ENCODE results near the gene SMPD3.
A peak's percentile ranks its signal among the peaks of the same experiment; 100 is the strongest.

SMPD3 gene

DNA sequence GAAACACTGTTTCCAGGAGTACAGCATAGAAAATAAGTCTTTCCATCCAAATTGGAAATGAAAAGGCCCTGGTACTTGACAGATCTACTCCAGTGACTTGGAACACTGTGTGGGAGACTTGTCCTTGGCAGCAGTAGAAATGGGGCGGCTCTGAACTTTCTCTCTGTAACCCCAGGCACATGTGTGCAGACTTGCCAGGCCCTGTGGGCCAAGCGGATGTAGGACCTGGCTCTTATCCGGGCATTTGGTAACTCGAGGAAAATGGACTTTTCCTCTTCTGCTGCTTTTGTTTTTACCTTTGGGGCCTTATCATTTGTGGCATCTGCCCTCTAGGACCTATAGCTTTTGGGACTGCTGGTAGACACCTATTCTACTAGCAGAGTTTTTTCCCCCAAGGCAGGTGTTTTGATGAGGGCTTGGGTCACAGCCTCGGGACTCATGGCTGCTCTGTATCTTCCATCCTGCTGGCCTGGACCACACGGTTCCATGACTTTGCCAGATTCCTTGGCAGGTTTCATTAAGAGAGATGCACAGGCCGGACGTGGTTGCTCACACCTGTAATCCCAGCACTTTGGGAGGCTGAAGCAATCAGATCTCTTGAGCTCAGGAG, 43.5 kb downstream of the SMPD3 start:
- in situ Hi-C loops (cut with HindIII; ENCODE audit: low pct_ligation_motif_present, low sequenced_read_pairs) = no loop called here
- Histone ChIP-seq H3K4me3 (ENCODE audit: low read depth, low read length) (no peak overlapping the region), H3K27me3 (replicated peaks) (no peaks in the 10 kb centered on the region), H3K36me3 (replicated peaks) (no peaks in the 10 kb centered on the region), H3K27ac (no peak overlapping the region)
- no peak for DNase-seq
- TF ChIP-seq, protein P1, sequence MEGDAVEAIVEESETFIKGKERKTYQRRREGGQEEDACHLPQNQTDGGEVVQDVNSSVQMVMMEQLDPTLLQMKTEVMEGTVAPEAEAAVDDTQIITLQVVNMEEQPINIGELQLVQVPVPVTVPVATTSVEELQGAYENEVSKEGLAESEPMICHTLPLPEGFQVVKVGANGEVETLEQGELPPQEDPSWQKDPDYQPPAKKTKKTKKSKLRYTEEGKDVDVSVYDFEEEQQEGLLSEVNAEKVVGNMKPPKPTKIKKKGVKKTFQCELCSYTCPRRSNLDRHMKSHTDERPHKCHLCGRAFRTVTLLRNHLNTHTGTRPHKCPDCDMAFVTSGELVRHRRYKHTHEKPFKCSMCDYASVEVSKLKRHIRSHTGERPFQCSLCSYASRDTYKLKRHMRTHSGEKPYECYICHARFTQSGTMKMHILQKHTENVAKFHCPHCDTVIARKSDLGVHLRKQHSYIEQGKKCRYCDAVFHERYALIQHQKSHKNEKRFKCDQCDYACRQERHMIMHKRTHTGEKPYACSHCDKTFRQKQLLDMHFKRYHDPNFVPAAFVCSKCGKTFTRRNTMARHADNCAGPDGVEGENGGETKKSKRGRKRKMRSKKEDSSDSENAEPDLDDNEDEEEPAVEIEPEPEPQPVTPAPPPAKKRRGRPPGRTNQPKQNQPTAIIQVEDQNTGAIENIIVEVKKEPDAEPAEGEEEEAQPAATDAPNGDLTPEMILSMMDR (IDR thresholded peaks at IDR 0.05; ENCODE audit: low read depth, low read length, missing control alignments) = no peak

DNA sequence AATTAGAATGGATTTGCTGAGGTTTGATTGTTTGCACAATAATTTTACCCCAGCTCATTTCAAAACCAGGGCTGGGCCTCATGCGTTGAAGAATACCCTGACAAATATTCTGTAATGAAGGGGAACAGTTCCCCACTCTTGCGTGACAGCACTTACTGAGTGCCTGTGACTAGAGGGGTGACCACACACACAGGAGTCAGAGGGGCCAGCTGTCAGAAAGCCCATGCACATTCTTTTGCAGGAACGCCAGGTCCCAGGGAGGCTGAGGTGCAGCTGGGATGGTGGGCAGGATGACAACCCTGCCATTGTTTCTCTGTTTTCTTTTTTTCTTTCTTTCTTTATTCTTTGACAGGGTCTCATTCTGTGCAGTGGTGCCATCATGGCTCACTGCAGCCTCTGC, 44.6 kb downstream of the SMPD3 start:
- in situ Hi-C loops (cut with HindIII; ENCODE audit: low pct_ligation_motif_present, low sequenced_read_pairs) = no loop called here
- H3K27me3 ChIP-seq (replicated peaks) = no peaks in the 10 kb centered on the region
- H3K27ac ChIP-seq = no peak overlapping the region
- H3K36me3 ChIP-seq (replicated peaks) = no peaks in the 10 kb centered on the region
- TF ChIP-seq, protein P1 (IDR thresholded peaks at IDR 0.05; ENCODE audit: low read depth, low read length, missing control alignments) = no peak
- no peak overlapping the region for H3K4me3 ChIP-seq (ENCODE audit: low read depth, low read length)
- DNase-seq = no peak

DNA sequence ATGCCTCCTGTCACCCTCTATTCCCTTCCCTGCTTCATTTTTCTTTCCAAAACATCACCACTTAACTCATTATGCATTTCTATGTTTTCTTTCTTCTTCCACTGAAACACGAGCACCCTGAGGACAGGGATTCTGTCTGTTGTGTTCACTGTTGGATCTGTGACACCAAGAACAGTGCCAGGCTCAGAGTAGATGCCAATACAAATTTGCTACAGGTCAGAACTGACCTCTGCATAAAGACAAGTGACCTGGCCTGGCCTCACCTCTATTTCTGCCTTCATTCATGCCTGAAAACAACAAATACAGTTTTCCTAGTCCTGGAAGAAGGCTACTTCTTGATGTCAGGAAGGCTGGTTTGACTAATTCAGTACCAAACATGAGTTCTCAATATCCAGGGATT, 45.1 kb downstream of the SMPD3 start:
- no peak for DNase-seq
- in situ Hi-C loops (cut with HindIII; ENCODE audit: low pct_ligation_motif_present, low sequenced_read_pairs) = no loop called here
- Histone ChIP-seq H3K27ac (no peak overlapping the region), H3K27me3 (replicated peaks) (no peaks in the 10 kb centered on the region), H3K4me3 (ENCODE audit: low read depth, low read length) (no peak overlapping the region), H3K36me3 (replicated peaks) (no peaks in the 10 kb centered on the region)
- TF ChIP-seq, protein P1 (IDR thresholded peaks at IDR 0.05; ENCODE audit: low read depth, low read length, missing control alignments) = no peak

DNA sequence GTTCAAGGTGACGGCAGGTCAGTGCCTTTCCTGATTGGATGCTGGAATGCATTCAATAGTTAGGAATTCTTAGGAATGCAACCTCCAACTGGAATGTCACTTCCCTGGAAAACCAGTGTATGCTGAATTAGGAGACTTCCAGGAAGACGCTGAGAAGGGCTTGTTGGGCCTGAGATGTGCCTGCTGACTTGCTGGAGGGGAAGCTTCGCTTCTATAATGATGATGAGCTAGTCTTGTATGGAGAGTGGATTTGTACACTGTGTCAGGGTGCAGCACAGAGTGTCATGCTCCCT, 45.6 kb downstream of the SMPD3 start:
- H3K27ac ChIP-seq = no peak overlapping the region
- DNase-seq = no peak
- TF ChIP-seq, protein P1 (IDR thresholded peaks at IDR 0.05; ENCODE audit: low read depth, low read length, missing control alignments) = no peak
- no peak overlapping the region for H3K4me3 ChIP-seq (ENCODE audit: low read depth, low read length)
- no peaks in the 10 kb centered on the region for H3K36me3 ChIP-seq (replicated peaks)
- no peaks in the 10 kb centered on the region for H3K27me3 ChIP-seq (replicated peaks)
- in situ Hi-C loops (cut with HindIII; ENCODE audit: low pct_ligation_motif_present, low sequenced_read_pairs) = no loop called here

DNA sequence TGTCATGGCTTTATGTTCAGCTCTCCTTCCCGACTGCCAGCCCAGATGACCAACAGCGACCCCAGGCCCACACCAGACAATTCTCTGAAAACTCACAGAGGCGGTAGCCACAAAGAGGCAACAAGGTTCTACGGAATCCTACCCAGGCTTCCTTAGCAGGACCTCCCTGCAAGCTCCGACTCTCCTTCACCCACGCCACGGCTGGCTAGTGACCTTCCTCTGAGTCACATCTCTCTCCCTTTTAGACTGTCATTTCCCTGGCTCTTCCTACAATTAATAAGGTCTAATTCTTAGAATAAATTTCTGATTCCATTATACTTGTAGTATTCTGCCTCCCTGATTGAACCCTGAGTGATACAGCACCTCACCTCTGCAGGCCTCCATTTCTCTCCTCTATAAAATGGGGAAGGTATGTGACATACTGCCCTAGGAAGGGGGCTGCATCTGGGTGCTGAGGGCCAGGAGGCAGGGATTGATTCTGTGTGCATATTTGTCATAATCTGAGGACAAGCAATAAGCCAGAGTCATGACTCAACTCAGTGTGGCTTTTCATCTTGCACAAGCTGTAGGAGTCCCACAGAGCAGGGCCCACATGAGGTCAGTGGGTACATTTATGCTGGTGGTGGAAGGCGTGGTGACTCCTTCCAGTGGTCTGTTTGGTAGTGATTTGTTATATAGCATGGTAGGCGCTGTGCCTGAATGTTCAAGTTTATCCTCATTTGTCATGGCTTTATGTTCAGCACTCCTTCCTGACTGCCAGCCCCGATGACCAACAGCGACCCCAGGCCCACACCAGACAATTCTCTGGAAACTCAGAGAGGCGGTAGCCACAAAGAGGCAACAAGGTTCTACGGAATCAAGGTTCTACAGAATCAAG, 46.2 kb downstream of the SMPD3 start:
- TF ChIP-seq, protein P1 (IDR thresholded peaks at IDR 0.05; ENCODE audit: low read depth, low read length, missing control alignments) = no peak
- no peak overlapping the region for H3K27ac ChIP-seq
- DNase-seq = peak; percentile 89
- H3K36me3 ChIP-seq (replicated peaks) = no peaks in the 10 kb centered on the region
- no peaks in the 10 kb centered on the region for H3K27me3 ChIP-seq (replicated peaks)
- in situ Hi-C loops (cut with HindIII; ENCODE audit: low pct_ligation_motif_present, low sequenced_read_pairs) = no loop called here
- no peak overlapping the region for H3K4me3 ChIP-seq (ENCODE audit: low read depth, low read length)

Measured in brain microvascular endothelial cell (primary cell).